GM12872 (cell line): ENCODE results near the gene NIT1.

Source experiments
- CTCF ChIP-seq: IDR thresholded peaks from 3 replicates; pipeline ENCODE4 v1.5.1; 2011; ENCODE audit warnings: low read depth, mild to moderate bottlenecking, low read length, moderate library complexity; ENCODE audit not compliant: insufficient read depth

Gene NIT1

DNA sequence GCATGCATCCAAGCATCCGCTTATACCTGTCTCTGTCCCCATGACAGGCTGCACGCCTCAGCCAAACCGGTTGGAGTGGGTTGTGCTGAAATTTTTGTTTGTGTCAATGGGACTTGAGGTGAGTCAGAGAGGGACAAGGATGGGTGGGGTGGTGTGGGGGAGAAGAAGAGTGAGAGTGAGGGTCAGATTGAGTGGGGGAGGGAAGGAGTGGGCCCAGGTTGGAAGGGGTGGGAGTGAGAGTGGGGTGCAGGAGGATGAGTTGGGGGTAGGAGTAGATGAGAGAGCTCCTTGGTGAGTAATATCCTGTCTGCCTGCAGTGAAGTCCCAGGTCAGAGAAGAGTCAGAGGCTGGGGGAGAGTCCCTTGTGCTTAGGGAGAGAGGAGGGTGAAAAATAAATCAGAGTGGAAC, 25.3 kb upstream of the NIT1 start:
- TF ChIP-seq CTCF, result no peak

- no peak for TF ChIP-seq CTCF
Measured at GRCh38 chr1:161094481-161094880, 23.4 kb upstream of the NIT1 start.

DNA sequence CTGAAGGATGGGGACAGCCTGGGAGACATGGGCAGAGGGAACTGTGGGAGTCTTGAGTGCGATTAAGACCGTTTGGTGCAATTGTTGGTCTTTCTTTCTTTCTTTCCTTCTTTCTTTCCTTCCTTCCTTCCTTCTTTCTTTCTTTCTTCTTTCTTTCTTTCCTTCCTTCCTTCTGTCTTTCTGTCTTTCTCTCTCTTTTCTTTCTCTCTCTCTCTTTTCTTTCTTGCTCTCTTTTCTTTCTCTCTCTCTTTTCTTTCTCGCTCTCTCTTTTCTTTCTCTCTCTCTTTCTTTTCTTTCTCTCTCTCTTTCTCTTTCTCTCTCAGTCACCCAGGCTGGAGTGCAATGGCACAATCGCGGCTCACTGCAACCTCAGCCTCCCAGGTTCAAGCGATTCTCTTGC, 22.7 kb upstream of the NIT1 start:
- TF ChIP-seq CTCF, result no peak

- TF ChIP-seq CTCF, result no peak
Measured at GRCh38 chr1:161096015-161096414, 21.9 kb upstream of the NIT1 start.

GRCh38 chr1:161096530-161096929, 21.4 kb upstream of the NIT1 start:
- TF ChIP-seq CTCF, result no peak

- peak; percentile 10; the same call in 1 of the 3 replicates for TF ChIP-seq CTCF
Measured at GRCh38 chr1:161098210-161099068, 19.5 kb upstream of the NIT1 start, which contains the start of gene KLHDC9. TSS of gene KLHDC9 (plus strand) at chr1:161098361. CDS start at chr1:161098536, 175 bp downstream.

DNA sequence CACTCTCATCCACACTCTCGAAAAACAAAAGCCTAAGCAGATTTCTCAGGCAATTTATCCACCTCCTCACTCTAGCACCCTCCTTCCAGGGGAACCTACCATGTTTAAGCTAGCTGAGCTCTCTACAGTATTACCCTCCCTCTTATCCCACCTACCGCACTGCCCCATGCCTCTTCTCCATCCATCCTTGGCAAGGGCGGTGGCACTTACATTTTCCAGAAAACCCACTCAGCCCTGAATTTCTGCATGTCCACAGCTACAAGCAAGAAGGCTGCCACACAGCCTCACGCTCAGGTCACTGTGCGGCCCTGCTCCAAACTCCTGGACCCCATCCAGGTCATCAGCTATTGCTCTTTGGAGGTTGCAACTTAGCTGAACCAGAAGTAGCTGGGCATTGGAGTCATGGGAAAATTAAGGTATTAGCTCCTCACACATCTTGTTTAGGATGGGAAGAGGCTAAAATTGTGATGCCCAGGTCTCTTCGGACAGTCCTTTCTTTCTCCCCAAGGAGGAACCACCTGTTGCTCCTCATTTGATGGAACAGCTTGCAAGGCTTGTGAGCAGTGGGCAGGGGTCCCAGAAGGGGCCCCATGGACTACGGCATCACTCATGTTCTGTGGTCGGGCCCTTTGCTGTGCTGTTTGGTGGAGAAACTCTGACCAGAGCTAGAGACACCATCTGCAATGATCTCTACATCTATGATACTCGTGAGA, 18.7 kb upstream of the NIT1 start:
- TF ChIP-seq CTCF, result no peak
